ENCODE measurements around the gene SDC3.
A peak's percentile ranks its signal among the peaks of the same experiment; 100 is the strongest.

The SDC3 gene

DNA sequence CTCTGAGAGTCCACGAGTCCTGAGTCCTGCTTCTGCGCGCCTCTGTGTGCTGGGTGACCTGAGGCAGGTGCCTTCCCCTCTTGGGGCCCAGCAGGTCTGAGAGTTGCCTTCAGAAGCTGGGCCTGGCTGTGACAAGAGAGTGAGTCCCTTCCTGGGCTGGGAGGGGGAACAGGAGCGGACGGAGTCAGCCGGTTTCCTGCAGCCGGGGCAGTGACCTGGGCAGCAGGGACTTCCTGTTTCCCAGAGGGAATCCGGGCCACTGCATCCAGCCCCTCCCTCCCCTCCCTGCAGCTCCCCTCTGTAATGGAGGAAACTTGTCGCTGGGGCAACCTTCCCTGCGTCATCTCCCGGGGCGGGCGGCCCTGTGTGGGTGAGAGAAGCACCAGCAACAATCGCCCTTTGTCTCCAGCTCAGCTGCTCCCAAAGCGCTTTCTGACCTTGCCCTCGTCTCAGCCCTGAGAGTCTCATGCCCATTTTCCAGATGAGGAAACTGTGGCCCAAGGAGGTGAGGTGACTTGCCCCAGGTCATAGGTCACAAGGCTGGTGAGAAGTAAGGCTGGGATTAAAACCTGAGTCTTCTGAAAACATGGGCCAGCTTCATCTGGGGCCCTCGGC lies 61.1 kb downstream of the SDC3 start:
- DNase-seq (ENCODE audit: low spot score): no peak

DNA sequence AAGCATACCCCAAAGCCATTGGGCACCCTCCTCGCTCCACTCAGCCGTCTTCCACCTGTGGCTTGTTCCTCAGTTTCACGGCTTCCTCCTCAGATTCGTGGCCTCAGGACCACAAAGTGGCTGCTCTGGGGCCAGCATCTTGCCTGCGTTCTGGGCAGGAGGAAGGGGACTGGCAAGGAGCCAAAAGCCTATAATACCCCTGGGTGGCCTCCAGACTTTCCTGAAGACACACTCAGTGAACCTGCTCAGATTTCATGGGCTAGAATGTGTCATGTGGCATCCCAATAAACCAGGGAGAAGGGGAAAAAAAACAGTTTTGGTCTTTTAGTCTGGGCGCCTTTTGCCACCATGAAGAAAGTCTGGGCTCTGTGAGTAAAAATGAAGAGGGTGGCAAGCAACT lies 62.0 kb downstream of the SDC3 start:
- no peak for DNase-seq (ENCODE audit: low spot score)

DNA sequence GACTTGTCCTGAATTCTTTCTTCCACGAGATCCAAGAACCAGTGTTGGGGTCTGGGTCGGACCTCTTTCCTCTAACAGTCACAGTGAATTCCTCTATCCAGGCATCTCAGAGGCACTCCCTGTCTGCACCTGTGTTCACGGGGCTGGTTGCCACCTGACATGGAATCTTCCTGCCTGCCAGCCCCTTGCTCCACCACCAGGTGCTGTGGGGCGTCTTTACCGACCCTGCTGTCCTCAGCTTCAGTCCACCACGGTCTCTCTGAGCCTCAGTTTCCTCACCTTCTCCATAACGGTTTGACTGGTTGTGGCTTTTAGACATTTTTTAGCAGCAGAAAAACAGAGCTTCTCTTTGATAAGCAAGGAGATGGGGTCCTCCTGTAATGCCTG lies 62.7 kb downstream of the SDC3 start:
- no peak for DNase-seq (ENCODE audit: low spot score)

DNA sequence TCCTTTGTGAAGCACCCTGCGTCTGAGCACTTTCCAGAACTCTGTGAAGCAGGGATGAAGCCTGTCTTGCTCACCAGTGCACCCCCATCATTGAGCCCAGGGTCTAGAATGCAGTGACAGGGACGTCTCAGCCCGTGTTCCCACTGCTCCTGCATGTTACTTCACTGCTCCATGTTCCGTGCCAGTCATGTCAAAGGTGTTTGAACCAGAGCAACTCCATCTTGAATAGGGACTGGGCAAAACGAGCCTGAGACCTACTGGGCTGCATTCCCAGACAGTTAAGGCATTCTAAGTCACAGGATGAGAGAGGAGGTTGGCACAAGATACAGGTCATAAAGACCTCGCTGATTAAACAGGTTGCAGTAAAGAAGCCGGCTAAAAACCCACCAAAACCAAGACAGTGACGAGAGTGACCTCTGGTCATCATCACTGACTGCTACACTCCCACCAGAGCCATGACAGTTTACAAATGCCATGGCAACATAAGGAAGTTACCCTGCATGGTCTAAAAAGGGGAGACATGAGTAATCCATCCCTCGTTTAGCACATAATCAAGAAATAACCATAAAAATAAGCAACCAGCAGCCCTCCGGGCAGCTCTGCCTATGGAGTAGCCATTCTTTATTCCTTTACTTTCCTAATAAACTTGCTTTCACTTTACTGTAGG lies 63.2 kb downstream of the SDC3 start:
- no peak for DNase-seq (ENCODE audit: low spot score)

DNA sequence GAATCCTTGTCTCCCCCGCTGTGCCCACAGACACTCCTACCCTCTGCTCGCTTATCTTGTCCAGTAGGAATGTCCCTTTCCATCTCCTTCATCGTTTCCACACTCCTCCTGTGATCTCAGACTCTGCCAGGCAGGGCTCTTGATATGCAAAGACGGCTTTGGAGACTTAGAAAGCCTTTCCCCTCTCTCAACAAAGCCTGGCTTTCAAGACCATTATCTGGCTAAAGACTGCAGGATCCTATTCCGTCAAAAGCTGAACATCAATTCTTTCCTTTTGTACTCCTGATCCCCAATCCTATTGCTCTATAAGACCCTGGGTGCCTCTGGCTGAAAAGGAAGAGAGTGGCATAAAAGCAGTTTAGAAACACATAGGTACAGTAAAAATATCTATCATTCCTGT lies 63.9 kb downstream of the SDC3 start:
- DNase-seq (ENCODE audit: low spot score): no peak

DNA sequence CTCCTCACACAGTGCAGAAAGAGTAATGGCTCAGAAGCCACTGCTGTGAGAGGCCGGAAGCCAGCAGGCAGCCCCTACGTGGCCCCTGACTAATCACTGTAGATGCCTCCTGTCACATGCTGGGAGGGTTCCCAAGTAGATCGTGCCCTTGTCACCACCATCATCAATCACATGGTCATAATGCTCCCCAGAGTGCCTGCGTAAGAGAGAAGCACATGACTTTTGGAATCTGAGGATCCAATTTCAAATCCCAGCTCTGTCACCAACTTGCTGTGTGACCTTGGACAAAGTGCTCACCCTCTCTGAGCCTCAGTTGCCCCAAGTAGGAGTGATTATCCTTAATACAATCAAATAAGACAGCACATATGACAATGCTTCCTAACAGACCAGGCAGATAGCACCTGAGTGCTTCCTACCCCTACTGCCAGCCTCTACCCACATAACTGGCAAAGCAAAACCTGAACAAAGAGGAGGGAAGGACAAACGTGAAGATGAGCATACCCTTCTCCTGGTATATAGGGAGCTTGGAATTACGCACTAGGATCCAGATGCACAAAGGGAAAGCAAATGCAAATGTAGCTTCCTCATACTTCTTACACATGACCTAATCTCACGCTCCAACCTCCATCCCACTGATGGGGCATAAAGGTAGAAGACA lies 65.7 kb downstream of the SDC3 start:
- no peak for DNase-seq (ENCODE audit: low spot score)

DNA sequence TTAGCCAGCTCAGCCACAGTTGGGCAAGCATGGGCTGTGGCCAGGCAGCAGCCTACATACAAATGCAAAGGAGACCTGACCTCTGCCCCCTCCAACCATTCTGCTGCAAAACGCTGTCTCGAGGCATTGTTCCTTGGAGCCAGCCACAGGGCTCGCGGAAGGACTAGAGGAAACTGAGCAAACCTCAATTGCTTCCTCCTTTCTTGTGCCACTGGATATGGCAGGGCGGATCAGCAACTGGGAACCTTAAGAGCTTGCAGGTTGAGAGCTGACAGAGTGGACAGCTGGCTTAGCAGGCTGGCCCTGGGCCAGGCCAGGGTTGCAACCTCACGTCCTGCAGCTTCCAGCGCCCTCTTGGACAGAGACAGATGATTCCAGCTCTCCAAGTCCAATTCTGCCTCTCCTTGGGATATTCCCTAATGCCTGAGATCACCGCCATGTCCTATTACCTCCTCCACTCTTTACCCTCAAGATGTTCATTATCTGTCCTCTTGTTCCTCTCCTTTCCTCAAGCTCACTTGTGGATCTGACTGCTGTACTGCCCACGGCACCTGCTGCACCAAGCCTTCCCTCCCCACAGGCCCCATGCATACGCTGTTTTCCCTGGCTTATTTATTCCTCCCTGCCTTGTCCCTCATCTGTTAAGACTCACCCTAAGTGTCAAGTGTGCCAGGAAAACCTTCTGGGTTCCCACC lies 67.5 kb downstream of the SDC3 start:
- DNase-seq (ENCODE audit: low spot score): no peak

DNA sequence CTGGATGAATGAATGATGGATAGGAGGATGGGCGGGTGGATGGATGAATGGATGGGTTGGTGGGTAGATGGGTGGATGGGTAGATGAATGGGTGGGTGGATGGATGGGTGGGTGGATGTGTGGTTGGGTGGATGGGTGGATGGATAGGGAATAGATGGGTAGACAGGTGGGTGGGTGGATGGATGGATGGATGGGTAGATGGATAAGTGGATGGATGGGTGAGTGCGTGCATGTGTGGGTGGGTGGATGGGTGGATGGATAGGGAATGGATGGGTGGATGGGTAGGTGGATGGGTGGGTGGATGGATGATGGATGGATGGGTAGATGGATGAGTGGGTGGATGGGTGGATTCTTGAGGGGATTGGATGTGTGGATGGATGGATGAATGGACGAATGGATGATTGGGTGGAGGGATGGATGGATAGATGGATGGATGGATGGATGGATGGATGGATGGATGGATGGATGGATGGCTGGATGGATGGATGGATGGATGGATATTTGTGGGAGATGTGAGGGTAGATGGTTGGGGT lies 68.7 kb downstream of the SDC3 start:
- no peak for DNase-seq (ENCODE audit: low spot score)

DNA sequence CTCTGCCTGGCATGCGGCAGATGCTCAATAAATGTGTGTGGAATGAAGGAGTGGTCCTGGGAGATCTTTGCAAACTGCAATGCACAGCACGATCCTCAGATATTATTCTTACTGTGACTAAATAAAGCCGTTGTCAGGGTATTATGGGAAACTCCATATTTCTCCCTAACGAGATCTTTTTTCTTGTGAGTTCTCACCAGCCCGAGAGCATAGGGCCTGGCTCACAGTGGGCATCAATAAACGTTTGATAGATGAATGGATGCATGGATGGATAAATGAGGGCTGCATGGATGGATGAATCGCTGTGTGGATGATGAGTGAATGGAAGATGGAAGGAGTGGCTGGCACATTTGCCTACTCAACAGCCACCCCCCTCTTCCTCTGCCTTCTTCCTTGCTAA lies 69.6 kb downstream of the SDC3 start:
- DNase-seq (ENCODE audit: low spot score): no peak

DNA sequence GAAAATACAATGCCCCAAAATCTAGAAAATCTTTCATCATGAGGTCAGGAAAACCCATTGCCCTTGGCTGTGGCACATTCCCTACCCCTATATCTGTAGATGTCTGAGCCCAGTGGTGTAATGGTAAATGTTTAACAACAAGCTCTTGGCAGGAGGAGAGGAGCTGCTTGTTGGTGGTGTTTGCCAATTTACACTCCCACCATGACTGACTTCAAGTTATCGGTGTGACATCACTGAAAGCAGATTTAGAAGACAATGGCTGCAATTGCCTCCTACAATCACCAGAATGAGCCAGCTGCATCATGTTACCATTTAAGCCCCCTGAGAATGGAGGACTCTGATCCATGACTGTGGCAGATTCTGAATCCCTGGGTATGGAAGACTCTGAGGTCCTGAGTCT lies 70.9 kb downstream of the SDC3 start:
- DNase-seq (ENCODE audit: low spot score): no peak

DNA sequence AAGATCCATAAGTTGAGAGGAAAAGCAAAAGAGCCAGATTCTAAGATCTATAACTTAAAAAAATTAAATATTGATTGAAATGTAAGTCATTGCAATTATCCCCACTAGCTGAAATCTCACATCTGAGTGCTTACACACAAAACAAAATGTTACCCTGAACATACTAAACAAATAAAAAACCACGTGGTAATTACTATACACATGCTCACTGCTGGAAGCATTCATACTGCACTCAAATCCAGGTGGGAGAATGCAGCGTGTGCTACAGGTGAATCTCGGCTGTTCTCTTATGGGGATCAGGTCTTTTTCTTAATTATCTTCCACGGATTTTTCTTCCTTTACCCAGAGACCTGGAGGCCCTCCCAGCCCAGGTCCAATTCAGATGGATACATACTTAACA lies 74.3 kb downstream of the SDC3 start:
- DNase-seq (ENCODE audit: low spot score): no peak

DNA sequence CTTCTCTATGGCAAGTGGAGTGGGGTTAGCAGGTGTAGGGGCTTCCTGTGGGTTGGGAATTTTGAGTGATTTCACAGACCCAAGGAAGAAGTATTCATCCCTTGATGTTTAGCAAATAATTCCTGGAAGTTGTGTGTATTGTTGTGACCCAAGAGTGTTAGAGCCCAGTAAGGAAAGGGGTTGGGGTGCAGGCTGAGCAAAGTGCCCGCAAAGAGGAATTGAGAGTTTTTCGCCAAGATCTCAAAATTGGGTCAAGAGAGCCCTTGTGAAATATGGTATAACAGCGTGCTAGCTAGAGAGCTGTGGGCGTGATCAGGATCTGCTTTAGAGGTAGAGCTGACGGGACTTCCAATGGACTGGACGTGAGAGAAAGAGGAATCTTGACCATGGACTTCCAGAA lies 78.0 kb downstream of the SDC3 start:
- DNase-seq (ENCODE audit: low spot score): no peak

DNA sequence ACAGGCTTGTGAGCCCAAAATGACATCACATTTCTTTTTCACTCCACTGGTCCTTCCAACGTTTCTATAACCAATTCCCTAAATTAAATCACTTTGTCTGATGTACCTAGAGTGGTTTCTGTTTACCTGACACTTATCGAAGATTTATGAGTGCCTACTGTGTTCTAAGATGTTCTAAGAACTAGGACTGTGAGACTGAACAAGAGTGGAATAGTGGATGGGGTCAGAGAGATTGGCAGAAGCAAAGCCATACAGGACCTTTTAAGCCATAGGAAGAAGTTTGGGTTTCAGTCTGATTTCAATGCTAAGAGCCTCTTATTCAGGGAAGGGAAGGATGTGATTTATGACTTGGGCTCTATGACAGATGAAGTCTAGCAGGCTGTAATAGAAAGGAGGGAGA lies 78.7 kb downstream of the SDC3 start:
- DNase-seq (ENCODE audit: low spot score): no peak

DNA sequence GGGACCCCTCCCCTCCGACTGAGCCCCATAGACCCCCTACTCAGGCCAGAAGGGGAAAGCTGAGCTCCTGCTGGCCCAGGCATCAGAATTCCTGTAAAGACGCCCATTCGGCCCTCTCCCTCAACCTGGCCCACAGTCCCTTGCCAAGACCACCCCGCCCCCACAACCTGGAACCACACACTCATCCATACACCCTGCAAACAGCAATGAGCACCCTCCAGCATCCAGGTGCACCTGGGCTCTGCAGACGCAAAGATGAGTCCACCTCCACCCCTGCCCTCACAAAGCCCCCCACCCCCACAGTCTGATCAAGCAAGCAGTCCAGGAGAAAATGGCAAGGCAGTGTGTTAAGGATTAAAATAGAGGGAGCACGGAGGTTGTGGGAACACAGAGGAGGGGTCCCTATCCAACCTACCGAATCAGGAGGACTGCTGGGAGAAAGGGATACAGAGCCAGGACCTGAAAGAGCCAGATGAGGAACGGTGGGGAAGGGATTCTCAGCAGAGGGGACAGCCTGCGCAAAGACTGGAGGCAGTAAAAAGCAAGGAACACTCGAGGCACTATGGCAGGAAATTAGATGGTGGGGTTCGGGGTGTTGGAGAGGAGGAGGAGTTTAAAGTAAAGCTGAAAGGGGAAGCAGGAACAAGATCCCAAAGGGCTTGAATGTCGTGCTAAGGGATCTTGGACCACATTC lies 83.7 kb downstream of the SDC3 start:
- DNase-seq (ENCODE audit: low spot score): no peak

DNA sequence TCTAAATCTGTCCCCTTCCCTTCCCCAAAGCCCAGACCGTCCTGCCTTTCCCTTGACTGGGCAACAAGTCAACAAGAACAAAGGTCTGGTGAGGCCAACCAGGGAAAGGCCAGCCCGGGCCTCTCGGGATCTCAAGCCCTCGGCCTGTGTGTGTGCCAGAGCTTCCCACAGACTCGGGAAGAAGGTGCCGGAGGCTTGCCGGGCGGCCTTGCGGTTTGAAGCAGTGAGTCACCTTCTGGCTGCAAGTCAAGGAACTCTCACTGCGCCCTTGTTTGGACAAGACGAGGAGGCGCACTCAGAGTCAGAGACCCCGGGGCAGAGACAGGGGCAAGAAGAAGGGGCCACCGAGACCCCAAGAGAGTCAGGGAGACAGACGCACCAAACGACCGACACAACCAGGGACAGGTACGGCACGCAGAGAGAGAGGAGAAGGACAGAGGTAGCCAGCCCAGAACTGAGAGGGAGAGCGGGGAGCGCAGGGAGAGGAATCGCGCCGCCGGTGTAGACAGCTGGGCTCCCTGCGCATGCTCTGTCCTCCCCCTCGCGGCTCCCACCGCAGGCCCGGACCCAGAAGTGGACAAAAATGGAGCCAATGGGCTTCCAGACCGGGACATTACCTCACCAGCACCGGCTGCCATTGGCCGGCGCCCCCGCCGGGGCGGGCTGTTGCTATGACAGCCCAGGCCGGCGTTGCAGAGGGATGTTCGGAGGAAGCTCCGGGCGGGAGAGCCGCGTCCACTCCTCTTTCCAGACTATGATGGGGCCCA lies 84.4 kb downstream of the SDC3 start:
- DNase-seq (ENCODE audit: low spot score): peak; percentile 100

DNA sequence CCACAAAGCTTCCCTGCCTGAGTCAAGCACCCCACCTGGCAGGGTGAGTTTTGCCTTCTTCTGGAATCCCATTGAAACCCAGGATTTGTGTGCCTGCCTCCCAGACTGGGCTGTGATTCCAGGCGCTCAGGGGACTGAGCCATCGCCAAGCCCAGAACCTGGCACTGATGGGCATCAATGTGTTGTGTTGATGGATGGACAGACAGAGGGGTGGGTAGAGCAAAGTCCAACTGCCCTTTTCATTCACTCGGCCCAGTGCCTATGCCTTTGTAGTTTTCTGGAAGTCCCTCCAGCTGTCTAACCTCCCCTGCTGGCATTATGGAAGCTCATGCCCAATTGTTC lies 85.0 kb downstream of the SDC3 start:
- no peak for DNase-seq (ENCODE audit: low spot score)

DNA sequence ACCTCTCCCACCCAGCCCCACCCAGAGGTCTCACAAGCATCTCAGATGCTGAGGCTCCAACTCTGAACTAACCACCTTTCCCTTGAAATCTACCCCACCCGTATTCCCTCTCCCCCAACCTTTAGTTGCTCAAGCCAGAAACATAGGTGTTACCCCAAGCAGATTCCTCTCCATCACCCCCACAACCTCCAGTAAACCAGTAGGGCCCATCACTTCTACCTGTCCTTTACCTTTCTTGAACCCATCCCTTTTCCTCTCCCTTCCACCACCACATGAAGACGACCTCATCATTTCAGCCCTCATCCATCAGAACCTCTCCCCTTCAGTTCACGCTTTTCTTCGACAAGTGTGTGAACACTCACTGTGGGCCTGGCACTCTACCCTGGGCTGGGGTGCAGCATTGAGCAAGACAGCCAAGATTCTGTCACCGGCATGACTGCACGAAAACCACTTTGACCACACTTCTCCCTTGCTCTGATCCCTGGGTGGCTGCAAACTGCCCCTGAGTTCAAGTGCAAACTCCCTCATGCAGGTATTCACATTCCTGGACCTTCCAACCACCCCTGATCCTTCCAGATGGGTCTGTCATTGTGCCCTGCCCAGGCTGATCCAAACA lies 85.5 kb downstream of the SDC3 start:
- peak; percentile 31 for DNase-seq (ENCODE audit: low spot score)

DNA sequence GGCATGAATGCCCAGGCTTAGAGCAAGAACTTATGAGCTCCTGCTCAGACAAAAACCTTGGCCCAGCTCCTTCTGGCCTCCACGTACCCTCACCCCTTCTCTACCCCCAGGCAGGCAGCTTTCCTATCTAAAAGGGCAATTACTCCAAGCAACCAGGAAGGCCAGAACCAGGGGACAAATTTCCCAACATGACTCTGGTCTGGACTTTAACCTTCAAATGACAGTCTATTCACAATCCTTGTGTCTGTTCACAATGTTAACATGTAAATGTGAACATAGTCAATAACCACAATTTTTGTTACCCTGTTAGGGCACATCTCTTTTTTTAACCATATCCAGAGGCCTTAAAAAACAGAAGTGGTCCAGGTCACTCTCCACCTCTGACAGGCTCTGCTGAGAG lies 86.6 kb downstream of the SDC3 start:
- DNase-seq (ENCODE audit: low spot score): no peak

DNA sequence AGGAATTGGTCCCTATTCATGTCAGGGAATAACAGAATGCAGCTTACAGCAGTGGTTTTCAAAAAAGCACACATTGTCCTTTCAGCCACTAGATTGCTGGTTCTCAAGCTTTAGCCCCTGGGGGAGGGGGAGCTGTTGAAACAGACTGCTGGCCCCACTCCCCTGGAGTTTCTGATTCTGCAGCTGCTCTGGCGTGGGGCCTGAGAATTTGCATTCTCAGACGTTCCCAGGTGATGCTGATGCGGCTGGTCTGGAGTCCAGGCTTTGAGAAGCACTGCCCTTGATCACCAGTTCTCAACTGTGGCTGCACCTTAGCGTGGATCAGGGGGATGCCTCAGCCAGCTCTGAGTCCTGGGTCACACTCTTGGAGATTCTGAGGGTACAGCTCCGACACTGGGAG lies 88.3 kb downstream of the SDC3 start:
- DNase-seq (ENCODE audit: low spot score): no peak
